Measurements from ENCODE around the gene SLC38A10.

The SLC38A10 gene

GRCh38 chr17:81246343-81246670 lies 48.8 kb downstream of the SLC38A10 start:
- DNase-seq = peak in 3 of 10 donors; percentile 4 to 57 (median 43)
- intact Hi-C loops (cut with DNase I) = no loop called here

- intact Hi-C loops (cut with DNase I) = no loop called here
- DNase-seq = peak in 3 of 10 donors; percentile 3 to 79 (median 77)
Measured at GRCh38 chr17:81245665-81246342, 49.3 kb downstream of the SLC38A10 start.

- intact Hi-C loops (cut with DNase I) = no loop called here
- peak in 3 of 10 donors; percentile 7 to 78 (median 75) for DNase-seq
Measured at GRCh38 chr17:81245024-81245664, 50.0 kb downstream of the SLC38A10 start.

GRCh38 chr17:81244358-81245023 lies 50.6 kb downstream of the SLC38A10 start:
- DNase-seq = peak in 3 of 10 donors; percentile 5 to 80 (median 68)
- intact Hi-C loops (cut with DNase I) = loop anchor here (5.0 kb wide), 1 partner anchor 102 kb away; no protein-coding TSS in a partner anchor

GRCh38 chr17:81243333-81243664 lies 51.8 kb downstream of the SLC38A10 start:
- peak in 1 of 10 donors; percentile 3 for DNase-seq
- intact Hi-C loops (cut with DNase I) = loop anchor here (5.0 kb wide), 1 partner anchor 101 kb away; no protein-coding TSS in a partner anchor

GRCh38 chr17:81242421-81243332 lies 52.4 kb downstream of the SLC38A10 start:
- intact Hi-C loops (cut with DNase I) = loop anchor here (5.0 kb wide), 1 partner anchor 100 kb away; no protein-coding TSS in a partner anchor
- peak in 1 of 10 donors; percentile 86 for DNase-seq

GRCh38 chr17:81241648-81242420 lies 53.3 kb downstream of the SLC38A10 start:
- intact Hi-C loops (cut with DNase I) = loop anchor here (5.0 kb wide), 1 partner anchor 100 kb away; no protein-coding TSS in a partner anchor
- DNase-seq = peak in 7 of 10 donors; percentile 51 to 94 (median 67)

- intact Hi-C loops (cut with DNase I) = loop anchor here (5.0 kb wide), 1 partner anchor 99 kb away; no protein-coding TSS in a partner anchor
Measured at GRCh38 chr17:81241203-81241602, 53.9 kb downstream of the SLC38A10 start.

GRCh38 chr17:81240761-81241160 lies 54.3 kb downstream of the SLC38A10 start:
- intact Hi-C loops (cut with DNase I) = loop anchor here (5.0 kb wide), 1 partner anchor 98 kb away; no protein-coding TSS in a partner anchor
- DNase-seq = no peak

More at GRCh38 chr17:81241203-81241602, 53.9 kb downstream of the SLC38A10 start:
- DNase-seq = no peak

GRCh38 chr17:81239714-81240555 lies 55.2 kb downstream of the SLC38A10 start:
- DNase-seq = no peak
- intact Hi-C loops (cut with DNase I) = loop anchor here (5.0 kb wide), 1 partner anchor 98 kb away; no protein-coding TSS in a partner anchor

- intact Hi-C loops (cut with DNase I) = no loop called here
- DNase-seq = peak; percentile 97 to 100 (median 98)
Measured at GRCh38 chr17:81238815-81239713, 56.0 kb downstream of the SLC38A10 start, which contains the start of the genes NDUFAF8 and TEPSIN. NDUFAF8 (plus strand) TSS chr17:81239318; CDS start chr17:81239364, 46 bp downstream. TEPSIN (minus strand) TSS chr17:81239055; CDS start chr17:81239033, 22 bp downstream.

- no peak for DNase-seq
- intact Hi-C loops (cut with DNase I) = no loop called here
Measured at GRCh38 chr17:81238490-81238814, 56.7 kb downstream of the SLC38A10 start.

- intact Hi-C loops (cut with DNase I) = no loop called here
- DNase-seq = no peak
Measured at GRCh38 chr17:81237591-81238489, 57.3 kb downstream of the SLC38A10 start.

- intact Hi-C loops (cut with DNase I) = no loop called here
- no peak for DNase-seq
Measured at GRCh38 chr17:81236784-81237183, 58.3 kb downstream of the SLC38A10 start.

GRCh38 chr17:81235822-81236740 lies 59.0 kb downstream of the SLC38A10 start:
- intact Hi-C loops (cut with DNase I) = no loop called here
- no peak for DNase-seq

Data from posterior cingulate gyrus (tissue), 11 donors.